GM23338 (cell line): ENCODE measurements around the gene PLA2G4B. TPM values are rescaled to one million over a fixed set of nuclear protein-coding genes. Genes with fewer than 3 reads are reported as not detected.

Source experiments
- ATAC-seq: fragments of 200-7000 bp; cut with Tn5 transposase; 3 replicates; pipeline ENCODE4 v1.9.1; 2020
- DNase-seq: peaks from one replicate; pipeline ENCODE4 v3.0.0-alpha.2; 2015; ENCODE audit warnings: low spot score
- H2AFZ ChIP-seq: fragments of 200-600 bp; sonication (generic); 2 replicates; pipeline ENCODE4 v1.8.0; 2016; ENCODE audit warnings: antibody characterized with exemption, mild to moderate bottlenecking, moderate library complexity
- H3F3A ChIP-seq: fragments of 200-600 bp; sonication (generic); replicated peaks from 2 replicates; pipeline ENCODE4 v1.8.0; 2017; ENCODE audit warnings: antibody characterized with exemption, mixed run types, low read depth
- H3K27ac ChIP-seq: fragments of 200-600 bp; sonication (generic); 2 replicates; pipeline ENCODE4 v1.6.1; 2016; ENCODE audit warnings: low read depth
- H3K27me3 ChIP-seq: fragments of 200-600 bp; sonication (generic); 2 replicates; pipeline ENCODE4 v1.8.0; 2016; ENCODE audit warnings: mild to moderate bottlenecking, mixed run types, moderate library complexity; ENCODE audit not compliant: insufficient read depth
- H3K36me3 ChIP-seq: fragments of 200-600 bp; sonication (generic); 2 replicates; pipeline ENCODE4 v1.8.0; 2016; ENCODE audit warnings: mild to moderate bottlenecking; ENCODE audit not compliant: insufficient read depth
- H3K4me1 ChIP-seq: fragments of 200-600 bp; sonication (generic); 2 replicates; pipeline ENCODE4 v1.8.0; 2016; ENCODE audit warnings: mild to moderate bottlenecking, moderate library complexity; ENCODE audit not compliant: insufficient read depth
- H3K4me2 ChIP-seq: fragments of 200-600 bp; sonication (generic); 2 replicates; pipeline ENCODE4 v1.7.1; 2017; ENCODE audit warnings: mixed run types
- H3K4me3 ChIP-seq: fragments of 200-600 bp; sonication (generic); 2 replicates; pipeline ENCODE4 v1.6.1; 2016; ENCODE audit warnings: mixed run types
- H3K79me2 ChIP-seq: fragments of 200-600 bp; sonication (generic); replicated peaks from 2 replicates; pipeline ENCODE4 v1.8.0; 2017; ENCODE audit warnings: mild to moderate bottlenecking; ENCODE audit not compliant: insufficient read depth
- H3K9me2 ChIP-seq: fragments of 200-600 bp; sonication (generic); 2 replicates; pipeline ENCODE4 v1.8.0; 2017; ENCODE audit not compliant: insufficient read depth
- H4K20me1 ChIP-seq: fragments of 200-600 bp; sonication (generic); replicated peaks from 2 replicates; pipeline ENCODE4 v1.8.0; 2017; ENCODE audit warnings: mild to moderate bottlenecking; ENCODE audit not compliant: insufficient read depth
- H3K27ac Mint-ChIP-seq: 2 replicates; pipeline ENCODE4 v1.8.0; 2020; ENCODE audit warnings: inconsistent platforms, mild to moderate bottlenecking, moderate library complexity, mixed read lengths
- H3K27me3 Mint-ChIP-seq: 3 replicates; pipeline ENCODE4 v1.8.0; 2022; ENCODE audit warnings: low read depth, mild to moderate bottlenecking, moderate library complexity, mixed read lengths, inconsistent platforms; ENCODE audit not compliant: insufficient read depth, poor library complexity
- H3K36me3 Mint-ChIP-seq: 3 replicates; pipeline ENCODE4 v1.8.0; 2021; ENCODE audit warnings: low read depth, mild to moderate bottlenecking, inconsistent platforms, moderate library complexity, mixed read lengths
- H3K4me1 Mint-ChIP-seq: 3 replicates; pipeline ENCODE4 v1.8.0; 2020; ENCODE audit warnings: mild to moderate bottlenecking, inconsistent platforms, mixed read lengths
- H3K4me3 Mint-ChIP-seq: 3 replicates; pipeline ENCODE4 v1.8.0; 2021; ENCODE audit warnings: moderate library complexity, mild to moderate bottlenecking, inconsistent platforms, mixed read lengths
- H3K9me3 Mint-ChIP-seq: 3 replicates; pipeline ENCODE4 v1.8.0; 2020; ENCODE audit warnings: moderate library complexity, mild to moderate bottlenecking, inconsistent platforms, mixed read lengths
- CREB1 ChIP-seq: fragments of 250-450 bp; sonication (Bioruptor Pico); IDR thresholded peaks from 2 replicates; pipeline ENCODE4 v1.5.0; 2020; ENCODE audit warnings: low read depth, mild to moderate bottlenecking, moderate library complexity
- EZH2 ChIP-seq: fragments of 200-600 bp; sonication (generic); IDR thresholded peaks from one replicate; pipeline ENCODE4 v1.8.0; 2017; ENCODE audit warnings: antibody characterized with exemption, mild to moderate bottlenecking, low read depth; ENCODE audit not compliant: unreplicated experiment
- EZH2phosphoT487 ChIP-seq: fragments of 200-600 bp; sonication (generic); IDR thresholded peaks from one replicate; pipeline ENCODE4 v1.8.1; 2018; ENCODE audit warnings: antibody characterized with exemption; ENCODE audit not compliant: unreplicated experiment
- JUNB ChIP-seq: IDR thresholded peaks from one replicate; pipeline ENCODE4 v1.6.1; 2016; ENCODE audit warnings: antibody characterized with exemption; ENCODE audit not compliant: unreplicated experiment
- POLR2AphosphoS5 ChIP-seq: IDR thresholded peaks from 2 replicates; pipeline ENCODE4 v1.6.1; 2016; ENCODE audit warnings: antibody characterized with exemption, low read depth
- STAT1 ChIP-seq: IDR thresholded peaks from one replicate; pipeline ENCODE4 v1.6.1; 2016; ENCODE audit warnings: antibody characterized with exemption; ENCODE audit not compliant: unreplicated experiment
- polyA plus RNA-seq: library from polyadenylated mRNA; unstranded; fragments of >200 nt; fragmentation: Nextera tagmentation; extraction: Ambion mirVana; gene quantifications from 2 replicates; pipeline ENCODE4 v1.2.1, GENCODE V29; 2016
- total RNA-seq: library from RNA; depleted of rRNA; stranded (reverse); fragments of >200 nt; shearing (Covaris generic); gene quantifications from 2 replicates; pipeline ENCODE4 v1.2.3, GENCODE V29; 2014
- TF ChIP-seq, protein P1 (sequence below), 2 experiments: fragments of 200-600 bp in 1 of 2; sonication (generic) in 1 of 2; conservative IDR thresholded peaks; 2 replicates each; pipeline versions ENCODE4 v1.5.1 to v1.6.1; 2016 to 2017; ENCODE audit warnings: antibody characterized with exemption in 2 of 2, low read depth in 2 of 2, mild to moderate bottlenecking in 2 of 2, moderate library complexity in 1 of 2
- TF ChIP-seq, protein P2 (sequence below): IDR thresholded peaks from 2 replicates; pipeline ENCODE4 v1.6.1; 2016; ENCODE audit warnings: antibody characterized with exemption
- TF ChIP-seq, protein P3 (sequence below): fragments of 250-450 bp; sonication (Bioruptor Pico); IDR thresholded peaks from 2 replicates; pipeline ENCODE4 v1.5.0; 2020; ENCODE audit warnings: mild to moderate bottlenecking, moderate library complexity

Gene PLA2G4B
- total and polyA plus RNA-seq, 2 experiments from 2014 or later, result 4.4 to 9.6 TPM

DNA sequence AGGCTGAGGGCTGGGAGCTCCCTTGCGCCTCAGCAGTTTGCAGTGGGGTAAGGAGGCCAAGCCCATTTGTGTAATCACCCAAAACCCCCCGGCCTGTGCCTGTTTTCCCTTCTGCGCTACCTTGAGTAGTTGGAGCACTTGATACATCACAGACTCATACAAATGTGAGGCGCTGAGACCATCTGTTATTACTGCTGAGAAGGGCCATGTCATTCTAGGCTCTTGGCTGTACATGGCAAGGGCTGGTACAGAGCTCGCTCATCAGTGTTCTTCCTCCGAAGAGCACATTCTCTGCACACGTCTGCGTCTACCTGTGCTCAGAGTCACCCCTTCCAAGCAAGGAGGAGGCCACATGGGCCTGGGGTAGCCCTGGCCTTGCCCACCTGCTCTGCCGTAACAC lies 9.3 kb downstream of the PLA2G4B start:
- Histone ChIP-seq H3K36me3 (no peaks in the 10 kb centered on the region), H3K4me3 (no peak overlapping the region), H3K9me2 (no peaks in the 10 kb centered on the region), H3K27me3 (no peaks in the 10 kb centered on the region), H4K20me1 (no peaks in the 10 kb centered on the region), H3F3A (no peaks in the 10 kb centered on the region), H2AFZ (no peak overlapping the region), H3K27ac (no peak overlapping the region), H3K79me2 (no peaks in the 10 kb centered on the region), H3K4me2 (no peak overlapping the region), H3K4me1 (no peaks in the 10 kb centered on the region)
- ATAC-seq (no peak), DNase-seq (no peak)
- Mint-ChIP-seq H3K4me1 (no peaks in the 10 kb centered on the region), H3K36me3 (no peaks in the 10 kb centered on the region; the same call in 2 of the 3 replicates), H3K9me3 (no peaks in the 10 kb centered on the region; the same call in 2 of the 3 replicates), H3K4me3 (no peak overlapping the region), H3K27me3 (peaks cover 5% of the 10 kb centered on the region), H3K27ac (no peak overlapping the region)
- TF ChIP-seq EZH2 (no peak), STAT1 (no peak), EZH2phosphoT487 (no peak), JUNB (no peak), CREB1 (CRISPR knock-in tag) (no peak), POLR2AphosphoS5 (no peak)
- TF ChIP-seq, protein P1, sequence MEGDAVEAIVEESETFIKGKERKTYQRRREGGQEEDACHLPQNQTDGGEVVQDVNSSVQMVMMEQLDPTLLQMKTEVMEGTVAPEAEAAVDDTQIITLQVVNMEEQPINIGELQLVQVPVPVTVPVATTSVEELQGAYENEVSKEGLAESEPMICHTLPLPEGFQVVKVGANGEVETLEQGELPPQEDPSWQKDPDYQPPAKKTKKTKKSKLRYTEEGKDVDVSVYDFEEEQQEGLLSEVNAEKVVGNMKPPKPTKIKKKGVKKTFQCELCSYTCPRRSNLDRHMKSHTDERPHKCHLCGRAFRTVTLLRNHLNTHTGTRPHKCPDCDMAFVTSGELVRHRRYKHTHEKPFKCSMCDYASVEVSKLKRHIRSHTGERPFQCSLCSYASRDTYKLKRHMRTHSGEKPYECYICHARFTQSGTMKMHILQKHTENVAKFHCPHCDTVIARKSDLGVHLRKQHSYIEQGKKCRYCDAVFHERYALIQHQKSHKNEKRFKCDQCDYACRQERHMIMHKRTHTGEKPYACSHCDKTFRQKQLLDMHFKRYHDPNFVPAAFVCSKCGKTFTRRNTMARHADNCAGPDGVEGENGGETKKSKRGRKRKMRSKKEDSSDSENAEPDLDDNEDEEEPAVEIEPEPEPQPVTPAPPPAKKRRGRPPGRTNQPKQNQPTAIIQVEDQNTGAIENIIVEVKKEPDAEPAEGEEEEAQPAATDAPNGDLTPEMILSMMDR (conservative IDR thresholded peaks at IDR 0.05; ENCODE audit: low read depth in 2 of 2), result no peak
- TF ChIP-seq, protein P2, sequence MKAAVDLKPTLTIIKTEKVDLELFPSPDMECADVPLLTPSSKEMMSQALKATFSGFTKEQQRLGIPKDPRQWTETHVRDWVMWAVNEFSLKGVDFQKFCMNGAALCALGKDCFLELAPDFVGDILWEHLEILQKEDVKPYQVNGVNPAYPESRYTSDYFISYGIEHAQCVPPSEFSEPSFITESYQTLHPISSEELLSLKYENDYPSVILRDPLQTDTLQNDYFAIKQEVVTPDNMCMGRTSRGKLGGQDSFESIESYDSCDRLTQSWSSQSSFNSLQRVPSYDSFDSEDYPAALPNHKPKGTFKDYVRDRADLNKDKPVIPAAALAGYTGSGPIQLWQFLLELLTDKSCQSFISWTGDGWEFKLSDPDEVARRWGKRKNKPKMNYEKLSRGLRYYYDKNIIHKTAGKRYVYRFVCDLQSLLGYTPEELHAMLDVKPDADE, result no peak
- TF ChIP-seq, protein P3, sequence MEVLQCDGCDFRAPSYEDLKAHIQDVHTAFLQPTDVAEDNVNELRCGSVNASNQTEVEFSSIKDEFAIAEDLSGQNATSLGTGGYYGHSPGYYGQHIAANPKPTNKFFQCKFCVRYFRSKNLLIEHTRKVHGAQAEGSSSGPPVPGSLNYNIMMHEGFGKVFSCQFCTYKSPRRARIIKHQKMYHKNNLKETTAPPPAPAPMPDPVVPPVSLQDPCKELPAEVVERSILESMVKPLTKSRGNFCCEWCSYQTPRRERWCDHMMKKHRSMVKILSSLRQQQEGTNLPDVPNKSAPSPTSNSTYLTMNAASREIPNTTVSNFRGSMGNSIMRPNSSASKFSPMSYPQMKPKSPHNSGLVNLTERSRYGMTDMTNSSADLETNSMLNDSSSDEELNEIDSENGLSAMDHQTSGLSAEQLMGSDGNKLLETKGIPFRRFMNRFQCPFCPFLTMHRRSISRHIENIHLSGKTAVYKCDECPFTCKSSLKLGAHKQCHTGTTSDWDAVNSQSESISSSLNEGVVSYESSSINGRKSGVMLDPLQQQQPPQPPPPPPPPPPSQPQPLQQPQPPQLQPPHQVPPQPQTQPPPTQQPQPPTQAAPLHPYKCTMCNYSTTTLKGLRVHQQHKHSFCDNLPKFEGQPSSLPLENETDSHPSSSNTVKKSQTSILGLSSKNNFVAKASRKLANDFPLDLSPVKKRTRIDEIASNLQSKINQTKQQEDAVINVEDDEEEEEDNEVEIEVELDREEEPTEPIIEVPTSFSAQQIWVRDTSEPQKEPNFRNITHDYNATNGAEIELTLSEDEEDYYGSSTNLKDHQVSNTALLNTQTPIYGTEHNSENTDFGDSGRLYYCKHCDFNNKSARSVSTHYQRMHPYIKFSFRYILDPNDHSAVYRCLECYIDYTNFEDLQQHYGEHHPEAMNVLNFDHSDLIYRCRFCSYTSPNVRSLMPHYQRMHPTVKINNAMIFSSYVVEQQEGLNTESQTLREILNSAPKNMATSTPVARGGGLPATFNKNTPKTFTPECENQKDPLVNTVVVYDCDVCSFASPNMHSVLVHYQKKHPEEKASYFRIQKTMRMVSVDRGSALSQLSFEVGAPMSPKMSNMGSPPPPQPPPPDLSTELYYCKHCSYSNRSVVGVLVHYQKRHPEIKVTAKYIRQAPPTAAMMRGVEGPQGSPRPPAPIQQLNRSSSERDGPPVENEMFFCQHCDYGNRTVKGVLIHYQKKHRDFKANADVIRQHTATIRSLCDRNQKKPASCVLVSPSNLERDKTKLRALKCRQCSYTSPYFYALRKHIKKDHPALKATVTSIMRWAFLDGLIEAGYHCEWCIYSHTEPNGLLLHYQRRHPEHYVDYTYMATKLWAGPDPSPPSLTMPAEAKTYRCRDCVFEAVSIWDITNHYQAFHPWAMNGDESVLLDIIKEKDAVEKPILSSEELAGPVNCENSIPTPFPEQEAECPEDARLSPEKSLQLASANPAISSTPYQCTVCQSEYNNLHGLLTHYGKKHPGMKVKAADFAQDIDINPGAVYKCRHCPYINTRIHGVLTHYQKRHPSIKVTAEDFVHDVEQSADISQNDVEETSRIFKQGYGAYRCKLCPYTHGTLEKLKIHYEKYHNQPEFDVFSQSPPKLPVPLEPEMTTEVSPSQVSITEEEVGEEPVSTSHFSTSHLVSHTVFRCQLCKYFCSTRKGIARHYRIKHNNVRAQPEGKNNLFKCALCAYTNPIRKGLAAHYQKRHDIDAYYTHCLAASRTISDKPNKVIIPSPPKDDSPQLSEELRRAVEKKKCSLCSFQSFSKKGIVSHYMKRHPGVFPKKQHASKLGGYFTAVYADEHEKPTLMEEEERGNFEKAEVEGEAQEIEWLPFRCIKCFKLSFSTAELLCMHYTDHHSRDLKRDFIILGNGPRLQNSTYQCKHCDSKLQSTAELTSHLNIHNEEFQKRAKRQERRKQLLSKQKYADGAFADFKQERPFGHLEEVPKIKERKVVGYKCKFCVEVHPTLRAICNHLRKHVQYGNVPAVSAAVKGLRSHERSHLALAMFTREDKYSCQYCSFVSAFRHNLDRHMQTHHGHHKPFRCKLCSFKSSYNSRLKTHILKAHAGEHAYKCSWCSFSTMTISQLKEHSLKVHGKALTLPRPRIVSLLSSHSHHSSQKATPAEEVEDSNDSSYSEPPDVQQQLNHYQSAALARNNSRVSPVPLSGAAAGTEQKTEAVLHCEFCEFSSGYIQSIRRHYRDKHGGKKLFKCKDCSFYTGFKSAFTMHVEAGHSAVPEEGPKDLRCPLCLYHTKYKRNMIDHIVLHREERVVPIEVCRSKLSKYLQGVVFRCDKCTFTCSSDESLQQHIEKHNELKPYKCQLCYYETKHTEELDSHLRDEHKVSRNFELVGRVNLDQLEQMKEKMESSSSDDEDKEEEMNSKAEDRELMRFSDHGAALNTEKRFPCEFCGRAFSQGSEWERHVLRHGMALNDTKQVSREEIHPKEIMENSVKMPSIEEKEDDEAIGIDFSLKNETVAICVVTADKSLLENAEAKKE, result no peak
